GM10266 (cell line): ENCODE data around the gene BFAR.
"Not testable (repeated sequence)": the region's sequence is repeated elsewhere in the genome, so short reads cannot be mapped to it uniquely, and the experiment has no call there.

ENCODE experiments used
- DNase-seq: peaks from one replicate; pipeline ENCODE4 v3.0.0; 2012; ENCODE audit errors: extremely low spot score
- TF ChIP-seq, protein P1 (sequence below): IDR thresholded peaks from 2 replicates; pipeline ENCODE4 v1.5.1; 2012; ENCODE audit warnings: mild to moderate bottlenecking, low read depth; ENCODE audit not compliant: control insufficient read depth, insufficient read depth; ENCODE audit errors: missing control alignments

Gene BFAR

DNA sequence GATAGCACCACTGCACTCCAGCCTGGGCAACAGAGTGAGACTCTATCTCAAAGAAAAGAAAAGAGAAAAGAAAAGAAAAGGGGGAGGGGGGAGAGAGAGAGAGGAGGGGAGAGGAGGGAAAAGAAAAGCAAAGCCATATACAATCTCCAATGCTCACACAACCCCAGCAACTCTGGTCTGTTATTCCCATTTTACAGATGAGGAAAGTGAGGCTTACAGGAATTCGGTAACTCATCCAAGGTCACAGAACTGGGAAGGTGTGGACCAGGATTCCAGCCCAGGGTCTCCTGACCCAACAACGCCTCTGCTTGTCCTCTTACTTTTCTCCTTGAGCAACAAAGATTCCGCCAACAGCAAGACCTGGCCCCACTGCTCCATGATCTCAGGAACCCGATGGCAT lies 48.4 kb downstream of the BFAR start:
- TF ChIP-seq, protein P1, sequence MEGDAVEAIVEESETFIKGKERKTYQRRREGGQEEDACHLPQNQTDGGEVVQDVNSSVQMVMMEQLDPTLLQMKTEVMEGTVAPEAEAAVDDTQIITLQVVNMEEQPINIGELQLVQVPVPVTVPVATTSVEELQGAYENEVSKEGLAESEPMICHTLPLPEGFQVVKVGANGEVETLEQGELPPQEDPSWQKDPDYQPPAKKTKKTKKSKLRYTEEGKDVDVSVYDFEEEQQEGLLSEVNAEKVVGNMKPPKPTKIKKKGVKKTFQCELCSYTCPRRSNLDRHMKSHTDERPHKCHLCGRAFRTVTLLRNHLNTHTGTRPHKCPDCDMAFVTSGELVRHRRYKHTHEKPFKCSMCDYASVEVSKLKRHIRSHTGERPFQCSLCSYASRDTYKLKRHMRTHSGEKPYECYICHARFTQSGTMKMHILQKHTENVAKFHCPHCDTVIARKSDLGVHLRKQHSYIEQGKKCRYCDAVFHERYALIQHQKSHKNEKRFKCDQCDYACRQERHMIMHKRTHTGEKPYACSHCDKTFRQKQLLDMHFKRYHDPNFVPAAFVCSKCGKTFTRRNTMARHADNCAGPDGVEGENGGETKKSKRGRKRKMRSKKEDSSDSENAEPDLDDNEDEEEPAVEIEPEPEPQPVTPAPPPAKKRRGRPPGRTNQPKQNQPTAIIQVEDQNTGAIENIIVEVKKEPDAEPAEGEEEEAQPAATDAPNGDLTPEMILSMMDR = no peak
- DNase-seq = no peak

DNA sequence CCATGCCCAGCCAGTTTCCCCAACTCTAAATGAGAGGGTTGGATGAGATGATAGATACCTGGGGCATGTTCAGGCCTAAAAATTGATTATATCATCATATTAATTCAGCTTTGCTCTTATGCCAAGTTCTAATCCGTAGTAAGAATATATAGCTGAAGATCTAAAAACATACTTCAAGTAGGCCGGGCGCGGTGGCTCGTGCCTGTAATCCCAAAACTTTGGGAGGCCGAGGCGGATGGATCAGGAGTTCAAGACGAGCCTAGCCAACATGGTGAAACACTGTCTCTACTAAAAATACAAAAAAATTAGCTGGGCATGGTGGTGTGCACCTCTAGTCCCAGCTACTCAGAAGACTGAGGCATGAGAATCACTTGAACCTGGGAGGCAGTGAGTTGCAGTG lies 49.4 kb downstream of the BFAR start:
- TF ChIP-seq, protein P1 = no peak
- no peak for DNase-seq

DNA sequence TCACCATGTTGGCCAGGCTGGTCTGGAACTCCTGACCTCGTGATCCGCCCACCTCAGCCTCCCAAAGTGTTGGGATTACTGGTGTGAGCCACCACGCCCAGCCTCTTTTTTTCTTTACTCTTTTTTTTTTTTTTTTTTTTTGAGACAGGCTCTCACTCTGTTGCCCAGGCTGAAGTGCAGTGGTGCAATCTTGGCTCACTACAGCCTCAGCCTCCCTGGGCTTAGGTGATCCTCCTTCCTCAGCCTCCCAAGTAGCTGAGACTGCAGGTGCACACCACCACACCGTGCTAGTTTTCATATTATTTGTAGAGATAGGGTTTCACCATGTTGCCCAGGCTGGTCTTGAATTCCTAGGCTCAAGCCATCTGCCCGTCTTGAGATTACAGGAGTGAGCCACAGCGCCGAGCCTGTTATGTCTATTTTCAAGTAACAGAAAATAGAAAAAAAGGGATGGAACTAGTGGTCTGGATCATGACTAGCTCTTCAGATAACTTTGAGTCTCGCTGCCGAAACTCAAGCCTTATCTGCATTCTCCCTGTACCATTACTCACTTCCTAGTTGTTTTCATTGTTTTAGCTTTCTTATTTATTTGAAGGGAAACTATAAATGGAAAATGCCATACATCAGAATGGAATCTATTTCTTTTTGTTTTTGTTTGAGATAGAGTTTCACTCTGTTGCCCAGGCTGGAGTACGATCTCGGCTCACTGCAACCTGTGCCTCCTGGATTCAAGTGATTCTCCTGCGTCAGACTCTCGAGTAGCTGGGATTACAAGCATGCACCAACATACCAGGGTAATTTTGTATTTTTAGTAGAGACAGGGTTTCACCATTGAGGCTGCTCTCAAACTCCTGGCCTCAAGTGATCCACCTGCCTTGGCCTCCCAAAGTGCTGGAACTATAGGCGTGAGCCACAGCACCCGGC lies 53.4 kb downstream of the BFAR start:
- DNase-seq = not testable (repeated sequence)

DNA sequence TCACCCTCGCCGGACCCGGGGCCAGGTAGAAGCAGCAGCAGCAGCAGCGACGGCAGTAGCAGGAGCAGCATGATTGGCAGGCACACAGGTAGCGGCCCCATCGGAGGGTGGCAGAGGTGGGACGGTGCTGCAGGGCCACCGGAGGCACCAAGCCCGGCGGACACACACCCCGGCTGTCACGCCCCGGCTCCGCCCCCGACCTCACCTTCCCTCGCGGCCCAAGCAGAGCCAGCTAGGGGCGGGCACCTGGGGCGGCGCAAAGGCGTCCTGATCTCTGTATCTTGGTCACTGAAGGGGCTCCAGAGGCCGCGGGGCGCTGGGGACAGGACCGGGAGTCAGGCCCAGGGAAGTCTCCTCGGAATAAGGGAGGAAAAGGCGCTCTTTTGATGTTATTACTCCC lies 61.4 kb downstream of the BFAR start, which contains the start of gene PLA2G10:
PLA2G10 (minus strand) TSS at position 180 of the 400 bp plus-strand sequence; CDS start at position 101, 79 bp downstream.
- DNase-seq = not testable (repeated sequence)

DNA sequence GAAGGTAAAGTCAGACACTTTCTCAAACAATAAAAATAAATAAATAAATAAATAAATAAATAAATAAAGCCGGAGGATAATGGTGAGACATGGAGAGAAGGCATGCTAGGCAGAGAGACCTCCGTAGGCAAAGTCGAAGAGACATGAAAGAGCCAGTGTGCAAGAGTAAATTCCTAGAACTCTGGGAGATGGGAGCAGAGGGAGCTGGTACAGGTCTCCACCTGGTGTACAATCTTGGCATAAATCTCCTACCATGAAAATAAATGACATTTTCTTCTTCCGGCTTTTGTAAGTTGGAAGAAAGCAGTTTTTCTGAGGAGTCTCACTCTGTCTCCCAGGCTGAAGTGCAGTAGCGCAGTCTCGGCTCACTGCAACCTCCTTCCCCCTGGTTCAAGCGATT lies 69.1 kb downstream of the BFAR start:
- DNase-seq = not testable (repeated sequence)

DNA sequence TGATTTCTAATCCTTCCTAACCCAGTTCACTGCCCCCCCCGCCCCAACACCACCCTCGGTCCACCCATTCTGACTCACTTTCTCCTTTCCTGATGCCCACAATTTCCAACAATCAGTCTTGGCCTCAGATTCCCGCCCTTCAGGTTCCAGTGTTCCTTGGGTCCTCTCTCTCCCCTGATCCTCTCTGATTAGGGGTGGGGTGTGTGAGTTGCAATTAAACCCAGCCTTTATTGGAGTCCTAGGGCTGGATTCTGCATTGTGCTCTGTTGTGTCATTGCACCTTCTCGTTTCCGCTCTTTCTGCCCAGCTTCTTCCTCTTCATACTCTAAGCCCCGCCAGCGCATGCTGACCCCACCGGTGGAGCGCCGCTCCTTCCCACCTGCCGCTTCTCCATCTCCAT lies 69.9 kb downstream of the BFAR start:
- DNase-seq = not testable (repeated sequence)

DNA sequence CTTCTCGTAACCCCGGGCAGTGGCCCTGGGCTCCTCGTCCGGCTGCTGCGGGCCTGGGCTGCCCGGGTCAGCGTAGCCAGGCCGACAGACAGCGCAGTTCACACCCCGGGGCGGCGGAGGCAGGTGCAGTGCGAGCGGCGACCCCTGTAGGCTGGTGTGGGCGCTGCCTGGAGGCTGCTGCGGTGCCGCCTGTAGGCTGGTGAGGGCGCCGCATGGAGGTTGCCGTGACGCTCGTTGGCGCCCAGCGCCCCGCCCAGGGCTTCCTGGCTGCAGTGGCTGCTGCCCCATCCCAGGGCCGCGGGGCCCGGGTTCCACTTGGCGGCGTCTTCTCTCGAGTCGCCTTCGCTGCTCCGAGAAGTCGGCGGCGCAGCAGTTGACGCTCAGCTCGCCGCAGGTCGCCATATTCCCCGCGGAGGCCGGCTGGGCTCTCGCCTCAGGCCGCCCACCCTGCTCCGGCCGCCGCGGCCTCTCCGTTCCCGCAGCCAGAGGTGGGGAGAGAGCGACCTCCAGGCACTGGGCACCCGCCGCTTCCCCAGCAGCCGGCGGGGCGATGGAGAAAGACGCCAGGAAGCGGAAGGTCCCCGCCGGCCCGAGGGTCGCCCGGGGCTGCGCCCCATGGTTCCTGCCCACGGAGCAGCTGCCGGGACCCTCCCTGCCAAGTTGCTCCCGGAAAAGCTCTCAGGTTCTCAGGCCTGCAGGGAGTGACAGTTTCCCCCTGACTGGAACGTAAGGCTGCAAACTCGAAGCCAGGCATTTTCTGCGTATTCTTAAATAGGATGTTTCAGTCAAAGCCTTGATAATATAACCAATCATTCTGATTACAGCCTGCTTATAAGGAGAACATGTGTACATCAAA lies 70.6 kb downstream of the BFAR start, which contains the start of gene NPIPA3:
NPIPA3 (plus strand) TSS at position 256 of the 856 bp plus-strand sequence. CDS start 5,533 bp downstream, outside the sequence.
- DNase-seq = not testable (repeated sequence)
